Activated CD8-positive, alpha-beta memory T cell treated with anti-CD3 and anti-CD28 coated beads, Interleukin-2, amount 50 U/mL, for 24 hours (primary cell): ENCODE measurements around the gene TIE1.
A peak's percentile ranks its signal among the peaks of the same experiment; 100 is the strongest.

Source experiments
- DNase-seq: peaks from one replicate; pipeline ENCODE4 v3.0.0-alpha.2; 2020; ENCODE audit errors: extremely low read depth

Gene TIE1

GRCh38 chr1:43312663-43313515, 12.1 kb downstream of the TIE1 start:
- DNase-seq, result no peak

- no peak for DNase-seq
Measured at GRCh38 chr1:43313771-43314170, 13.0 kb downstream of the TIE1 start.

- DNase-seq, result no peak
Measured at GRCh38 chr1:43314233-43314632, 13.5 kb downstream of the TIE1 start.

- DNase-seq, result no peak
Measured at GRCh38 chr1:43315481-43315880, 14.7 kb downstream of the TIE1 start.

GRCh38 chr1:43315963-43316737, 15.4 kb downstream of the TIE1 start:
- no peak for DNase-seq

GRCh38 chr1:43316738-43317520, 16.1 kb downstream of the TIE1 start:
- DNase-seq, result no peak

GRCh38 chr1:43317817-43318471, 17.2 kb downstream of the TIE1 start:
- no peak for DNase-seq

GRCh38 chr1:43318831-43319230, 18.0 kb downstream of the TIE1 start:
- DNase-seq, result no peak

- DNase-seq, result no peak
Measured at GRCh38 chr1:43319288-43319687, 18.5 kb downstream of the TIE1 start.

GRCh38 chr1:43319766-43320165, 19.0 kb downstream of the TIE1 start:
- DNase-seq, result no peak

- no peak for DNase-seq
Measured at GRCh38 chr1:43321331-43321891, 20.6 kb downstream of the TIE1 start.

- no peak for DNase-seq
Measured at GRCh38 chr1:43322506-43322905, 21.7 kb downstream of the TIE1 start.

- no peak for DNase-seq
Measured at GRCh38 chr1:43324810-43325209, 24.0 kb downstream of the TIE1 start.

GRCh38 chr1:43325381-43325780, 24.6 kb downstream of the TIE1 start:
- no peak for DNase-seq

- no peak for DNase-seq
Measured at GRCh38 chr1:43327549-43328292, 26.9 kb downstream of the TIE1 start.

GRCh38 chr1:43329995-43330751, 29.4 kb downstream of the TIE1 start:
- peak; percentile 20 for DNase-seq

- no peak for DNase-seq
Measured at GRCh38 chr1:43331688-43332087, 30.9 kb downstream of the TIE1 start.

GRCh38 chr1:43334453-43335205, 33.8 kb downstream of the TIE1 start:
- no peak for DNase-seq

- no peak for DNase-seq
Measured at GRCh38 chr1:43337588-43337987, 36.8 kb downstream of the TIE1 start, which contains the start of gene MPL. TSS of gene MPL (plus strand) at chr1:43337818. CDS start at chr1:43337849, 31 bp downstream.
